ENCODE results near the gene PGBD1.

DNA sequence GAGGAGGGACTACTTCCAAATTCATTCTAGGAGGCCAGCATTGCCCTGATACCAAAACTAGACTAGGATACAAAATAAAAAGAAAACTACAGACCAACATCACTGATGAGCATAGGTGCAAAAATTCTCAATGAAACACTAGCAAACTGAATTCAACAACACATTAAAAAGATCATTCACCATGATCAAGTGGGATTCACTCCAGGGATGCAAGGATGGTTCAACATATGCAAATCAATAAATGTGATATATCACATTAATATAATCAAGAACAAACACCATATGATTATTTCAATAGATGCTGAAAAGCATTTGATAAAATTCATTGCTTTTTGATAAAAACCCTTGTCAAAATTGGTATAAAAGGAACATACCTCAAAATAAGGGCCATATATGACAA, 10.2 kb downstream of the PGBD1 start:
- TF ChIP-seq, protein P1, sequence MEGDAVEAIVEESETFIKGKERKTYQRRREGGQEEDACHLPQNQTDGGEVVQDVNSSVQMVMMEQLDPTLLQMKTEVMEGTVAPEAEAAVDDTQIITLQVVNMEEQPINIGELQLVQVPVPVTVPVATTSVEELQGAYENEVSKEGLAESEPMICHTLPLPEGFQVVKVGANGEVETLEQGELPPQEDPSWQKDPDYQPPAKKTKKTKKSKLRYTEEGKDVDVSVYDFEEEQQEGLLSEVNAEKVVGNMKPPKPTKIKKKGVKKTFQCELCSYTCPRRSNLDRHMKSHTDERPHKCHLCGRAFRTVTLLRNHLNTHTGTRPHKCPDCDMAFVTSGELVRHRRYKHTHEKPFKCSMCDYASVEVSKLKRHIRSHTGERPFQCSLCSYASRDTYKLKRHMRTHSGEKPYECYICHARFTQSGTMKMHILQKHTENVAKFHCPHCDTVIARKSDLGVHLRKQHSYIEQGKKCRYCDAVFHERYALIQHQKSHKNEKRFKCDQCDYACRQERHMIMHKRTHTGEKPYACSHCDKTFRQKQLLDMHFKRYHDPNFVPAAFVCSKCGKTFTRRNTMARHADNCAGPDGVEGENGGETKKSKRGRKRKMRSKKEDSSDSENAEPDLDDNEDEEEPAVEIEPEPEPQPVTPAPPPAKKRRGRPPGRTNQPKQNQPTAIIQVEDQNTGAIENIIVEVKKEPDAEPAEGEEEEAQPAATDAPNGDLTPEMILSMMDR (IDR thresholded peaks at IDR 0.05; ENCODE audit: low read depth, low read length) = no peak
- TF ChIP-seq EZH2phosphoT487 (IDR thresholded peaks at IDR 0.05; ENCODE audit: low read depth) = no peak
